RWPE1 (cell line): ENCODE results near the gene CBLB.

Source experiments
- CTCF ChIA-PET: fragments of 350-600 bp; sonication (Branson Sonifier 250); formaldehyde crosslinking; extraction: SDS; loops from one replicate; lab custom pipeline; 2021; lab: Yijun Ruan, JAX
- POLR2A ChIA-PET: fragments of 400-600 bp; formaldehyde crosslinking; extraction: SDS; loops from one replicate; lab custom pipeline; 2020; ENCODE audit warnings: antibody characterized with exemption; ENCODE audit not compliant: low non-redundant PET; lab: Yijun Ruan, JAX
- DNase-seq: peaks from one replicate; pipeline ENCODE4 v3.0.0; 2012; ENCODE audit warnings: low spot score
- H3K27ac ChIP-seq: fragments of 450-650 bp; 2 replicates; pipeline ENCODE4 v1.5.1; 2017
- TF ChIP-seq, protein P1 (sequence below): fragments of 450-650 bp; conservative IDR thresholded peaks from 2 replicates; pipeline ENCODE4 v1.5.1; 2017; ENCODE audit warnings: low read depth, mild to moderate bottlenecking

CBLB gene

DNA sequence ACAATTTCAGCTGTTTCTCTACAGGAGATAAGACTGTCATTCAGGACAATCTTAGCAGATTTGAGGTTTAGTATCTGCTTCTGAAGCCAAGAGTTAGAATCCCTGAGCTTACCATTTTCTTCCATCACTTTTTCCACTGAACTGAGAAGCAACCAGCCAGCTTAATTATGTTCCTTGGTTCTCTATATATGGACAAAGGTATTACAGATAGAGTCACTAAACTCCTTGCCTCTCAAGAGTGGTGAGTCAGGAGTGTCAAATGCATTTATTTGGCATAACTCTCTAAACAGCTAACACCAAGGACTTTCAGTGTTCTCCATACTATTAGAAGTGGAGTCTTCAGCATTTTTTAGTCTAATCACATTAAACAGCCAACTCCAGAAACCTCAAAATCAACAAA is 262.8 kb downstream of the CBLB start:
- no peak for DNase-seq
- ChIA-PET POLR2A (no interaction called here), CTCF (no interaction called here)
- H3K27ac ChIP-seq, result no peak overlapping the region
- TF ChIP-seq, protein P1, sequence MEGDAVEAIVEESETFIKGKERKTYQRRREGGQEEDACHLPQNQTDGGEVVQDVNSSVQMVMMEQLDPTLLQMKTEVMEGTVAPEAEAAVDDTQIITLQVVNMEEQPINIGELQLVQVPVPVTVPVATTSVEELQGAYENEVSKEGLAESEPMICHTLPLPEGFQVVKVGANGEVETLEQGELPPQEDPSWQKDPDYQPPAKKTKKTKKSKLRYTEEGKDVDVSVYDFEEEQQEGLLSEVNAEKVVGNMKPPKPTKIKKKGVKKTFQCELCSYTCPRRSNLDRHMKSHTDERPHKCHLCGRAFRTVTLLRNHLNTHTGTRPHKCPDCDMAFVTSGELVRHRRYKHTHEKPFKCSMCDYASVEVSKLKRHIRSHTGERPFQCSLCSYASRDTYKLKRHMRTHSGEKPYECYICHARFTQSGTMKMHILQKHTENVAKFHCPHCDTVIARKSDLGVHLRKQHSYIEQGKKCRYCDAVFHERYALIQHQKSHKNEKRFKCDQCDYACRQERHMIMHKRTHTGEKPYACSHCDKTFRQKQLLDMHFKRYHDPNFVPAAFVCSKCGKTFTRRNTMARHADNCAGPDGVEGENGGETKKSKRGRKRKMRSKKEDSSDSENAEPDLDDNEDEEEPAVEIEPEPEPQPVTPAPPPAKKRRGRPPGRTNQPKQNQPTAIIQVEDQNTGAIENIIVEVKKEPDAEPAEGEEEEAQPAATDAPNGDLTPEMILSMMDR, result no peak
